Measurements from ENCODE around the gene KHDC1L.
"Not testable (repeated sequence)": the region's sequence is repeated elsewhere in the genome, so short reads cannot be mapped to it uniquely, and the experiment has no call there.

The KHDC1L gene, protein sequence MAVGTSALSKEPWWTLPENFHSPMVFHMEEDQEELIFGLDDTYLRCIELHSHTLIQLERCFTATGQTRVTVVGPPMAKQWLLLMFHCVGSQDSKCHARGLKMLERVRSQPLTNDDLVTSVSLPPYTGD

DNA sequence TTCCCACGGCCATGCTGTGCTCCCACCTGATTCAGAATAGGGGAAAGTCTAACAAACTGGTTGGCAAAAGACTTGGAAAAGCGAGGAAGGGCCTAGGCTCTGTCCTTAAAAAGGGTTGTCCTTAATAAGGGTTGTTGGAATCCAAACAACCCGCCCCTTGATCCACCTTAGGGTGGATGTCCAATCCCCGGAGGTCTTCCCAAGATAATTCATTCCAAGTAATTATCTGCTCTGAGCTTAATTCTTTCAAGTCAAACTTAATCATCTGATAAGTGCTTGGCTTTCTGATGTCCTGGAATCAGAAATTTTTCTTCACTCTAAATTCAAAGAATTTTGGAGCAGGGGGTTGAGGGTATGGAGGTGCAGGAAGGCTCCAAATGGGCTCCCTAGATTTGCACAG, at the start of gene KHDC1L:
KHDC1L (minus strand) TSS at position 101 of the 400 bp plus-strand sequence; CDS start at position 13, 88 bp downstream.
- no CpG with 5 or more reads among the region's 4 CpGs for WGBS (ENCODE audit: insufficient coverage, insufficient read length)
- no peaks in the 10 kb centered on the region for H3K36me3 ChIP-seq (ENCODE audit: control insufficient read depth, insufficient read depth, low read length)
- H3K4me1 ChIP-seq (ENCODE audit: control insufficient read depth, insufficient read depth, low read length): no peaks in the 10 kb centered on the region

GRCh38 chr6:73269296-73269695, 44.0 kb upstream of the KHDC1L start:
- not testable (repeated sequence) for H3K4me1 ChIP-seq (ENCODE audit: control insufficient read depth, insufficient read depth, low read length); H3K27me3 ChIP-seq (ENCODE audit: control insufficient read depth, insufficient read depth, low read length); H3K27ac ChIP-seq (ENCODE audit: low read length); H3K36me3 ChIP-seq (ENCODE audit: control insufficient read depth, insufficient read depth, low read length); H3K9me3 ChIP-seq (ENCODE audit: control insufficient read depth, insufficient read depth, low read length); DNase-seq (ENCODE audit: low read depth, low spot score); H3K4me3 ChIP-seq (ENCODE audit: low read length)
- WGBS (ENCODE audit: insufficient coverage, insufficient read length): no CpG with 5 or more reads among the region's 13 CpGs

More for the DNA sequence above, at the start of gene KHDC1L:
- Histone ChIP-seq H3K9me3 (ENCODE audit: control insufficient read depth, insufficient read depth, low read length) (no peaks in the 10 kb centered on the region), H3K4me3 (ENCODE audit: low read length) (no peak within 1 kb of the TSS), H3K27me3 (ENCODE audit: control insufficient read depth, insufficient read depth, low read length) (no peaks in the 10 kb centered on the region), H3K27ac (ENCODE audit: low read length) (no peak within 1 kb of the TSS)
- no peak for DNase-seq (ENCODE audit: low read depth, low spot score)

DNA sequence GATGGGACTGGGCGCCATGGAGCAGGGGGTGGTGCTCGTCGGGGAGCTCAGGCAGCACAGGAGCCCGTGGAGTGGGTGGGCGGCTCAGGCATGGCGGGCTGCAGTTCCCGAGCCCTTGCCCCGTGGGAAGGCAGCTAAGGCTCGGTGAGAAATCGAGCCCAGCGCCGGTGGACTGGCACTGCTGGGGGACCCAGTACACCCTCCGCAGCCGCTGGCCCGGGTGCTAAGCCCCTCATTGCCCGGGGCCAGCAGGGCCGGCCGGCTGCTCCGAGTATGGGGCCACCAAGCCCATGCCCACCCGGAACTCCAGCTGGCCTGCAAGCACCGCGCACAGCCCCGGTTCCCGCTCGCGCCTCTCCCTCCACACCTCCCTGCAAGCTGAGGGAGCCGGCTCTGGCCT, 43.6 kb upstream of the KHDC1L start:
- H3K36me3 ChIP-seq (ENCODE audit: control insufficient read depth, insufficient read depth, low read length); H3K4me1 ChIP-seq (ENCODE audit: control insufficient read depth, insufficient read depth, low read length): not testable (repeated sequence)
- no CpG with 5 or more reads among the region's 27 CpGs for WGBS (ENCODE audit: insufficient coverage, insufficient read length)

GRCh38 chr6:73264446-73264845, 39.1 kb upstream of the KHDC1L start:
- H3K4me1 ChIP-seq (ENCODE audit: control insufficient read depth, insufficient read depth, low read length): no peaks in the 10 kb centered on the region
- no peaks in the 10 kb centered on the region for H3K9me3 ChIP-seq (ENCODE audit: control insufficient read depth, insufficient read depth, low read length)
- WGBS (ENCODE audit: insufficient coverage, insufficient read length): no CpG with 5 or more reads among the region's 3 CpGs
- no peak overlapping the region for H3K27ac ChIP-seq (ENCODE audit: low read length)
- DNase-seq (ENCODE audit: low read depth, low spot score): no peak
- H3K36me3 ChIP-seq (ENCODE audit: control insufficient read depth, insufficient read depth, low read length): peaks cover 2% of the 10 kb centered on the region; the same call in 1 of the 2 replicates
- H3K4me3 ChIP-seq (ENCODE audit: low read length): no peak overlapping the region
- no peaks in the 10 kb centered on the region for H3K27me3 ChIP-seq (ENCODE audit: control insufficient read depth, insufficient read depth, low read length)

More for the DNA sequence above, 43.6 kb upstream of the KHDC1L start:
- not testable (repeated sequence) for H3K9me3 ChIP-seq (ENCODE audit: control insufficient read depth, insufficient read depth, low read length); H3K27ac ChIP-seq (ENCODE audit: low read length); H3K4me3 ChIP-seq (ENCODE audit: low read length); DNase-seq (ENCODE audit: low read depth, low spot score); H3K27me3 ChIP-seq (ENCODE audit: control insufficient read depth, insufficient read depth, low read length)

- no peak for DNase-seq (ENCODE audit: low read depth, low spot score)
- Histone ChIP-seq H3K36me3 (ENCODE audit: control insufficient read depth, insufficient read depth, low read length) (no peaks in the 10 kb centered on the region; the same call in 1 of the 2 replicates), H3K27ac (ENCODE audit: low read length) (no peak overlapping the region), H3K4me3 (ENCODE audit: low read length) (peak overlapping the region; percentile 57; the same call in 1 of the 2 replicates), H3K27me3 (ENCODE audit: control insufficient read depth, insufficient read depth, low read length) (no peaks in the 10 kb centered on the region), H3K4me1 (ENCODE audit: control insufficient read depth, insufficient read depth, low read length) (no peaks in the 10 kb centered on the region), H3K9me3 (ENCODE audit: control insufficient read depth, insufficient read depth, low read length) (no peaks in the 10 kb centered on the region)
- no CpG with 5 or more reads among the region's 7 CpGs for WGBS (ENCODE audit: insufficient coverage, insufficient read length)
These were observed 38.2 kb upstream of the KHDC1L start for GRCh38 chr6:73263570-73263909.

- no CpG with 5 or more reads among the region's 63 CpGs for WGBS (ENCODE audit: insufficient coverage, insufficient read length)
- peak within 1 kb of the TSS; percentile 57 for H3K4me3 ChIP-seq (ENCODE audit: low read length)
- peak; percentile 37 for DNase-seq (ENCODE audit: low read depth, low spot score)
These were observed 37.6 kb upstream of the KHDC1L start, which contains the start of gene KHDC1 for GRCh38 chr6:73262671-73263569. Gene KHDC1 (minus strand): TSS chr6:73263196. CDS start chr6:73242517, 20,679 bp downstream.

GRCh38 chr6:73258721-73259120, 33.4 kb upstream of the KHDC1L start:
- no peak overlapping the region for H3K4me3 ChIP-seq (ENCODE audit: low read length)
- no peak for DNase-seq (ENCODE audit: low read depth, low spot score)
- H3K27ac ChIP-seq (ENCODE audit: low read length): no peak overlapping the region
- WGBS (ENCODE audit: insufficient coverage, insufficient read length): no CpG with 5 or more reads among the region's 1 CpG
- no peaks in the 10 kb centered on the region for H3K4me1 ChIP-seq (ENCODE audit: control insufficient read depth, insufficient read depth, low read length)
- no peaks in the 10 kb centered on the region for H3K27me3 ChIP-seq (ENCODE audit: control insufficient read depth, insufficient read depth, low read length)
- H3K9me3 ChIP-seq (ENCODE audit: control insufficient read depth, insufficient read depth, low read length): no peaks in the 10 kb centered on the region
- H3K36me3 ChIP-seq (ENCODE audit: control insufficient read depth, insufficient read depth, low read length): no peaks in the 10 kb centered on the region

More at GRCh38 chr6:73262671-73263569, 37.6 kb upstream of the KHDC1L start, which contains the start of gene KHDC1:
- H3K27me3 ChIP-seq (ENCODE audit: control insufficient read depth, insufficient read depth, low read length): no peaks in the 10 kb centered on the region
- no peaks in the 10 kb centered on the region for H3K9me3 ChIP-seq (ENCODE audit: control insufficient read depth, insufficient read depth, low read length)
- no peaks in the 10 kb centered on the region for H3K36me3 ChIP-seq (ENCODE audit: control insufficient read depth, insufficient read depth, low read length)
- H3K27ac ChIP-seq (ENCODE audit: low read length): no peak within 1 kb of the TSS
- no peaks in the 10 kb centered on the region for H3K4me1 ChIP-seq (ENCODE audit: control insufficient read depth, insufficient read depth, low read length)

DNA sequence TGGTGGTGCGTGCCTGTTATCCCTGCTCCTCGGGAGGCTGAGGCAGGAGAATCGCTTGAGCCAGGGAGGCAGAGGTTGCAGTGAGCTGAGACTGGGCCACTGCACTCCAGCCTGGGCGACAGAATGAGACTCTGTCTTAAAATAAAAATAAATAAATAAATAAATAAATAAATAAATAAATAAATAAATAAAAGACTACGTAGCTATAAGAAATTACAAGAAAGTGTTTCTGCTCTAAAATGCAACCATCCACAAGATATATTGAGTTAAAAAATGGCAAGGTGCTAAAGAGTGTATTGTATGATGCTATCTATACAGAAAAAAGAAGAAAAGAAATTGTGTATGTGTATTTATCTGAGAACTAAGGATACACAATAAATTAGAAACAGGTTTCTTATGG, 29.0 kb upstream of the KHDC1L start:
- not testable (repeated sequence) for H3K4me3 ChIP-seq (ENCODE audit: low read length); H3K36me3 ChIP-seq (ENCODE audit: control insufficient read depth, insufficient read depth, low read length); H3K4me1 ChIP-seq (ENCODE audit: control insufficient read depth, insufficient read depth, low read length); H3K9me3 ChIP-seq (ENCODE audit: control insufficient read depth, insufficient read depth, low read length); H3K27me3 ChIP-seq (ENCODE audit: control insufficient read depth, insufficient read depth, low read length); H3K27ac ChIP-seq (ENCODE audit: low read length); DNase-seq (ENCODE audit: low read depth, low spot score)
- WGBS (ENCODE audit: insufficient coverage, insufficient read length): no CpG with 5 or more reads among the region's 5 CpGs

GRCh38 chr6:73252703-73253102, 27.4 kb upstream of the KHDC1L start:
- H3K36me3 ChIP-seq (ENCODE audit: control insufficient read depth, insufficient read depth, low read length): no peaks in the 10 kb centered on the region
- DNase-seq (ENCODE audit: low read depth, low spot score): no peak
- WGBS (ENCODE audit: insufficient coverage, insufficient read length): no CpG with 5 or more reads among the region's 2 CpGs
- no peaks in the 10 kb centered on the region for H3K27me3 ChIP-seq (ENCODE audit: control insufficient read depth, insufficient read depth, low read length)
- no peaks in the 10 kb centered on the region for H3K4me1 ChIP-seq (ENCODE audit: control insufficient read depth, insufficient read depth, low read length)
- H3K9me3 ChIP-seq (ENCODE audit: control insufficient read depth, insufficient read depth, low read length): no peaks in the 10 kb centered on the region
- H3K4me3 ChIP-seq (ENCODE audit: low read length): no peak overlapping the region
- no peak overlapping the region for H3K27ac ChIP-seq (ENCODE audit: low read length)

GRCh38 chr6:73250016-73250415, 24.7 kb upstream of the KHDC1L start:
- no peaks in the 10 kb centered on the region for H3K36me3 ChIP-seq (ENCODE audit: control insufficient read depth, insufficient read depth, low read length)
- no peaks in the 10 kb centered on the region for H3K27me3 ChIP-seq (ENCODE audit: control insufficient read depth, insufficient read depth, low read length)
- DNase-seq (ENCODE audit: low read depth, low spot score): no peak
- no peaks in the 10 kb centered on the region for H3K4me1 ChIP-seq (ENCODE audit: control insufficient read depth, insufficient read depth, low read length)
- no peak overlapping the region for H3K4me3 ChIP-seq (ENCODE audit: low read length)
- H3K27ac ChIP-seq (ENCODE audit: low read length): no peak overlapping the region
- H3K9me3 ChIP-seq (ENCODE audit: control insufficient read depth, insufficient read depth, low read length): no peaks in the 10 kb centered on the region
